ENCODE results near the gene TIPRL. TPM values are rescaled to one million over a fixed set of nuclear protein-coding genes. Genes with fewer than 3 reads are reported as not detected.

The TIPRL gene
- total and polyA plus RNA-seq, 9 of the 15 experiments (the other 6 are each of a cell fraction or from before 2014, with no cell fraction given): 41.4 to 90.2 (median 69.9) TPM

- TF ChIP-seq, protein P1, sequence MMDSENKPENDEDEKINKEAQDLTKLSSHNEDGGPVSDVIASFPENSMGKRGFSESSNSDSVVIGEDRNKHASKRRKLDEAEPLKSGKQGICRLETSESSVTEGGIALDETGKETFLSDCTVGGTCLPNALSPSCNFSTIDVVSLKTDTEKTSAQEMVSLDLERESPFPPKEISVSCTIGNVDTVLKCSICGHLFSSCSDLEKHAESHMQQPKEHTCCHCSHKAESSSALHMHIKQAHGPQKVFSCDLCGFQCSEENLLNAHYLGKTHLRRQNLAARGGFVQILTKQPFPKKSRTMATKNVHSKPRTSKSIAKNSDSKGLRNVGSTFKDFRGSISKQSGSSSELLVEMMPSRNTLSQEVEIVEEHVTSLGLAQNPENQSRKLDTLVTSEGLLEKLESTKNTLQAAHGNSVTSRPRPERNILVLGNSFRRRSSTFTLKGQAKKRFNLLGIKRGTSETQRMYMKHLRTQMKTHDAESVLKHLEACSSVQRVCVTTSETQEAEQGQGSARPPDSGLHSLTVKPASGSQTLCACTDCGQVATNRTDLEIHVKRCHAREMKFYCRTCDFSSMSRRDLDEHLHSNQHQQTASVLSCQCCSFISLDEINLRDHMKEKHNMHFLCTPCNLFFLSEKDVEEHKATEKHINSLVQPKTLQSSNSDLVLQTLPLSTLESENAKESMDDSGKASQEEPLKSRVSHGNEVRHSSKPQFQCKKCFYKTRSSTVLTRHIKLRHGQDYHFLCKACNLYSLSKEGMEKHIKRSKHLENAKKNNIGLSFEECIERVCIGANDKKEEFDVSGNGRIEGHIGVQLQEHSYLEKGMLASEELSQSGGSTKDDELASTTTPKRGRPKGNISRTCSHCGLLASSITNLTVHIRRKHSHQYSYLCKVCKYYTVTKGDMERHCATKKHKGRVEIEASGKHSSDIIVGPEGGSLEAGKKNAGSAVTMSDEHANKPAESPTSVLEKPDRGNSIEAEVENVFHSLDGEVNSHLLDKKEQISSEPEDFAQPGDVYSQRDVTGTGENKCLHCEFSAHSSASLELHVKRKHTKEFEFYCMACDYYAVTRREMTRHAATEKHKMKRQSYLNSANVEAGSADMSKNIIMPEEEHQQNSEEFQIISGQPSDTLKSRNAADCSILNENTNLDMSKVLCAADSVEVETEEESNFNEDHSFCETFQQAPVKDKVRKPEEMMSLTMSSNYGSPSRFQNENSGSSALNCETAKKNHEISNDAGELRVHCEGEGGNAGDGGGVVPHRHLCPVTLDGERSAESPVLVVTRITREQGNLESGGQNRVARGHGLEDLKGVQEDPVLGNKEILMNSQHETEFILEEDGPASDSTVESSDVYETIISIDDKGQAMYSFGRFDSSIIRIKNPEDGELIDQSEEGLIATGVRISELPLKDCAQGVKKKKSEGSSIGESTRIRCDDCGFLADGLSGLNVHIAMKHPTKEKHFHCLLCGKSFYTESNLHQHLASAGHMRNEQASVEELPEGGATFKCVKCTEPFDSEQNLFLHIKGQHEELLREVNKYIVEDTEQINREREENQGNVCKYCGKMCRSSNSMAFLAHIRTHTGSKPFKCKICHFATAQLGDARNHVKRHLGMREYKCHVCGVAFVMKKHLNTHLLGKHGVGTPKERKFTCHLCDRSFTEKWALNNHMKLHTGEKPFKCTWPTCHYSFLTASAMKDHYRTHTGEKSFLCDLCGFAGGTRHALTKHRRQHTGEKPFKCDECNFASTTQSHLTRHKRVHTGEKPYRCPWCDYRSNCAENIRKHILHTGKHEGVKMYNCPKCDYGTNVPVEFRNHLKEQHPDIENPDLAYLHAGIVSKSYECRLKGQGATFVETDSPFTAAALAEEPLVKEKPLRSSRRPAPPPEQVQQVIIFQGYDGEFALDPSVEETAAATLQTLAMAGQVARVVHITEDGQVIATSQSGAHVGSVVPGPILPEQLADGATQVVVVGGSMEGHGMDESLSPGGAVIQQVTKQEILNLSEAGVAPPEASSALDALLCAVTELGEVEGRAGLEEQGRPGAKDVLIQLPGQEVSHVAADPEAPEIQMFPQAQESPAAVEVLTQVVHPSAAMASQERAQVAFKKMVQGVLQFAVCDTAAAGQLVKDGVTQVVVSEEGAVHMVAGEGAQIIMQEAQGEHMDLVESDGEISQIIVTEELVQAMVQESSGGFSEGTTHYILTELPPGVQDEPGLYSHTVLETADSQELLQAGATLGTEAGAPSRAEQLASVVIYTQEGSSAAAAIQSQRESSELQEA (IDR thresholded peaks at IDR 0.05; ENCODE audit: low read depth): no peak
- TF ChIP-seq NRF1 (conservative IDR thresholded peaks at IDR 0.05 in 1 of 2, IDR thresholded peaks at IDR 0.05 in 1 of 2) (no peak; a peak in 1 of 4 replicates), CAMTA2 (CRISPR knock-in tag; conservative IDR thresholded peaks at IDR 0.05) (no peak), ILK (tag; IDR thresholded peaks at IDR 0.05; ENCODE audit: borderline replicate concordance, low read depth) (no peak), NCOA4 (IDR thresholded peaks at IDR 0.05; ENCODE audit: partially characterized antibody) (no peak), ZNF76 (CRISPR knock-in tag; IDR thresholded peaks at IDR 0.05; ENCODE audit: borderline replicate concordance) (no peak), POLR2AphosphoS2 (IDR thresholded peaks at IDR 0.05; ENCODE audit: low read length) (no peak), ZNF217 (CRISPR knock-in tag; IDR thresholded peaks at IDR 0.05) (no peak), RNF2 (IDR thresholded peaks at IDR 0.05) (0 out of 2 replicates have a peak, but pooled peaks have one; percentile 36), TAF15 (IDR thresholded peaks at IDR 0.05; ENCODE audit: low read depth, low read length) (no peak), STAT5A (IDR thresholded peaks at IDR 0.05; ENCODE audit: borderline replicate concordance, low read length) (no peak), BHLHE40 (IDR thresholded peaks at IDR 0.05; ENCODE audit: low read length) (peak; percentile 61), LEF1 (IDR thresholded peaks at IDR 0.05) (peak; percentile 44; the same call in 1 of the 2 replicates), CTBP1 (IDR thresholded peaks at IDR 0.05; ENCODE audit: borderline replicate concordance) (peak; percentile 56; the same call in 1 of the 2 replicates), SIN3B (IDR thresholded peaks at IDR 0.05; ENCODE audit: low read depth) (no peak), POLR2B (IDR thresholded peaks at IDR 0.05; ENCODE audit: low read depth, partially characterized antibody) (peak; percentile 74), THAP7 (CRISPR knock-in tag; IDR thresholded peaks at IDR 0.05) (no peak), ELF4 (CRISPR knock-in tag; IDR thresholded peaks at IDR 0.05) (no peak)
- TF ChIP-seq, protein P2, sequence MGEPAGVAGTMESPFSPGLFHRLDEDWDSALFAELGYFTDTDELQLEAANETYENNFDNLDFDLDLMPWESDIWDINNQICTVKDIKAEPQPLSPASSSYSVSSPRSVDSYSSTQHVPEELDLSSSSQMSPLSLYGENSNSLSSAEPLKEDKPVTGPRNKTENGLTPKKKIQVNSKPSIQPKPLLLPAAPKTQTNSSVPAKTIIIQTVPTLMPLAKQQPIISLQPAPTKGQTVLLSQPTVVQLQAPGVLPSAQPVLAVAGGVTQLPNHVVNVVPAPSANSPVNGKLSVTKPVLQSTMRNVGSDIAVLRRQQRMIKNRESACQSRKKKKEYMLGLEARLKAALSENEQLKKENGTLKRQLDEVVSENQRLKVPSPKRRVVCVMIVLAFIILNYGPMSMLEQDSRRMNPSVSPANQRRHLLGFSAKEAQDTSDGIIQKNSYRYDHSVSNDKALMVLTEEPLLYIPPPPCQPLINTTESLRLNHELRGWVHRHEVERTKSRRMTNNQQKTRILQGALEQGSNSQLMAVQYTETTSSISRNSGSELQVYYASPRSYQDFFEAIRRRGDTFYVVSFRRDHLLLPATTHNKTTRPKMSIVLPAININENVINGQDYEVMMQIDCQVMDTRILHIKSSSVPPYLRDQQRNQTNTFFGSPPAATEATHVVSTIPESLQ (CRISPR knock-in tag; IDR thresholded peaks at IDR 0.05): no peak
These were observed 41.7 kb downstream of the TIPRL start (continued) for GRCh38 chr1:168220470-168220871.
